EL (cell line): ENCODE results near the gene NKX2-1.
"Not testable (repeated sequence)": the region's sequence is repeated elsewhere in the genome, so short reads cannot be mapped to it uniquely, and the experiment has no call there.

Experiments used
- DNase-seq: peaks from one replicate; pipeline ENCODE4 v3.0.0-alpha.2; 2016

Gene NKX2-1

GRCh38 chr14:36519431-36520321, at the start of gene NKX2-1:
TSS of gene NKX2-1 (minus strand) at chr14:36520232. CDS start at chr14:36520129, 103 bp downstream.
- DNase-seq = no peak

DNA sequence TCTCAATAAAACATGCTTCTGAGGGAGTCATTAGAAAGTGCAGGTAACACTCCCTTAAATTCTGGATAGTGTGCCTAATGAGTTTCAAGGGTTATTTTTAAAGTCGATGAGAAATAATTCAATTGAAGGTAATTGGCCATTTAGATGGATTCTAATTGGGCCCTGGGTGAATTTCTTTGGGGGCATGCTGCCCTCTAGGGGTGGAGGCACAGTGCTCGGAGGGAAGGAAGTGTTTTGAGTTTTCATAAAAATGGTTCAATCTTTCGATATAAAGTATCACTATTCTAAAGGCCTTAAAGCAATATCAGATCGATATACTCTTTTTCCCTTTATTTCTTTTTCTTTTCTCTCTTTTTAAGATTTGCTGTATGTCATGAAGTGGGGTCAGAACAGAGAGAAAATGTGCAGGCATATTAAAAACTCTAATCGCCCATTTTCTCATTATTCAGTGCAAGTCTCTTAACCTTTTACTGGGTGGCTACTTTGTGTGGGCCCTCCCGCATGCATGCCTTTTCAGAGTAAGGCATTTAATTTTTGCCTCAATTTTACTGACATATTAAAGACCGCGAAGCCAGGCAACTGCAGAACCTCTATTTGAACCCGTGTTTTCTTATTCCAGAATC, 36.9 kb upstream of the NKX2-1 start:
- DNase-seq = peak; percentile 17

GRCh38 chr14:36555998-36556743, 36.1 kb upstream of the NKX2-1 start:
- no peak for DNase-seq

DNA sequence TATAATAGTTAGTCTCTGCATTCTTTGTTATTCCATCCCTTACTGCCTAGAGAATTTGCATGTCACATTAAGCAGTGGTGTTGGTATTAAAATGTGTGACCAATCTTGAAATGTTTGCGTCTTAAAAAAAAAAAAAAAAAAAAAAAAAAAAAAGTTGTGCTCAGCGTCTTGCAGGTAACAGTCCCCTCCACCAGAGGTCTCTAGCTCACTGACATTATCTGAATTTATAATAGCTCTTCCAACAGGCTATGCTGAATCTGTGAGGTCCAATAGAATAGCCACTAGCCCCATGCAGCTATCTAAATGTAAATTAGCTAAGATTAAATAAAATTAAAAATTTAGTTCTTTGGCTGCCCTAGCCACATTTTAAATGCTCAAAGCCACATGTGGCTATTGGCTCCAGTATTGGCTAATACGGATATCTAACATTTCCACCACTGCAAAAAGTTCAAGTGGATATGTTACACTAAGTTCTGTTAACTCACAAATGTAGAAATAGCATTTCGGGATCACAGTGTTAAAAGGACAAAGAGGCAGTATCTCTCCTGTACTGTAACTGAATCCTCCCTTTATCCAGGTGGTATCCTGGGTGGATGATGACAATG, 33.7 kb upstream of the NKX2-1 start:
- DNase-seq = peak; percentile 29

DNA sequence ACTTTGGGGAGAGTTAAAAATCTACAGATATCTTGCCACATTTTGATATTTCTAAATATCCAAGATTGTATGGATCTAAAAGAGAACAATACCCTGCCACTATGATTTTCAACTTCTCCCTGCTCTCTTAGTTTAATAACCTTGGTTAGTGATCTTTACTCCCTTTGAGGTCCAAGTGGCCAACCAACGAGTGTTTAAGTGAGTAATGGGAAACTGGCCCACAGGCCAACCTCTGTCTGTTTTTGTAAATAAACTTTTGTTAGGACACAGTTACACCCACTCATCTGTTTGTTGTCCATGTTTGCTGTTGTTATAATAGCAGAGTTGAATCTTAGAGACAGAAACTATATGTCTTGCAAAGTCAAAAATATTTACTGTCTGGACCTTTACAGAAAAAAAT, 30.9 kb upstream of the NKX2-1 start:
- no peak for DNase-seq

- DNase-seq = not testable (repeated sequence)
Observed at GRCh38 chr14:36544280-36544679, 24.2 kb upstream of the NKX2-1 start.

DNA sequence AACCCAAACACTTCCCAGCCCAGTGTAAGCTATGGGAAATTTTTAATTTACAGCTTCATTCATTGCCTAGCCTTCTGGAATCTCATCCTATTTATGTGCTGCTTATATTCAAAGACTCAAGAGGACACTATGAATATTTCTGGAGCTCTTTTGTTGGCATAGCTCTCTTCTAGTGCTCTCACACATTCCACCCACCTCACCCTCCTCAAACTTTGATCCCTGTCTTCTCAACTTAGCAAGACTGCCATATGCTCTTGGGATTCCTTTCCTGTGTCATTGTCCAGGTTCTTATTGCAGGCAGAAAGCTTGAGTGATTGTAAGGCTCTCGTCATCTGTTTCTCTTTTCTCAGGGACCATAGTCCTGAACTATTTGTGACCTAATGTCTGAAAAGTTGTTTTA, 18.0 kb upstream of the NKX2-1 start:
- no peak for DNase-seq

- DNase-seq = no peak
Observed at GRCh38 chr14:36529062-36529461, 9.0 kb upstream of the NKX2-1 start.

DNA sequence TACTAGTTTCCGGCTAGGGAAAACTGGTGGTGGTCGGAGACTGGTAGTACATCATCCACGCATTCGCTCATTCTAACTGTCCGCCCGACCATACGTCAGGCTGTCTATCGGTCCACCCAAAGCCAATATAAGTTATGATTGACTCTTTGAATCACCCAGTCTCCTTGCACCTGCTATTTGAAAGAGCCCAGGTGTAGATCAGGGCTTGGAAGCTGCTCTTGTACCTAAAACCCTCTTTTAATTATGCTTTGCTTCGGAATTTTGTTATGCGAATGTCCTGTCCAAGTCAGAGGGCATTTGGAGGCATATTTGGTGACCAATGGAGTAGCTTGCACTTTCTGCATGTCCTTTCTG, 5.7 kb upstream of the NKX2-1 start:
- DNase-seq = no peak

GRCh38 chr14:36524874-36525745, 5.1 kb upstream of the NKX2-1 start:
- peak; percentile 13 for DNase-seq

GRCh38 chr14:36524220-36524837, 4.3 kb upstream of the NKX2-1 start:
- DNase-seq = no peak

DNA sequence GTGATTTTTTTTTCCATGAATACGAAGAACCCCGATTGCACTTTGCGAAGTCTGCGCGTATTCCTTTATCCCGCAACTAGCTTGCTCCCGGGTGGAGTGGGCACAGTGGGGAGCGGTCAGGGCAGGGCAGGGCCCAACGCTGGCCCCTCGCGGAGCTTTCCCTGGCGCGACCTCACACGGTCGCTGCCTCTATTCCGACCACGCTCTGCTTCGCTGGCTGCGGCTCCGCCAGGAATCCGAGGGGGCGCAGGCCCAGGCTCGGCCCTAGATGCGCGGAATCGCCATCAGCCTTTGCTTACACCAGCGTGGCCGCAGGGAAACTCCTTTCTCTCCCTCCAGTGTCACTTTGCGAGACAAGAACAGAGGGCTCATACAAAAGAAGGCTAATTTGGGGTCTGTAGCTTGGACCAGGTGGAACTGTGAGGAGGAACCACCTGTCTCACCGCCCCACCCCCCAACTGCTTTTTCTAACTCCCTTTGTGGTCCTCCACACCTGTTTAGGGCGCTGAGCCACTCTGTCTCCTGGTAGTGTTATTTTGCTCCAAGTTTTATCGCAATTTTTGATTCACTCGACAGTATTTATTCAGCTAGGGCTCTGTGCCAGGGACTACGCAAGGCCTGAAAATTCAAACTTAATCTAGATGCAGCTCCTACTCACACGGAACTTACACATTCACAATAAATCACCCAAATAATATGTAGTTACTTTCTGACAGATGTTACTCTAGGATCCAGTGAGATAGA, 3.1 kb upstream of the NKX2-1 start:
- no peak for DNase-seq

DNA sequence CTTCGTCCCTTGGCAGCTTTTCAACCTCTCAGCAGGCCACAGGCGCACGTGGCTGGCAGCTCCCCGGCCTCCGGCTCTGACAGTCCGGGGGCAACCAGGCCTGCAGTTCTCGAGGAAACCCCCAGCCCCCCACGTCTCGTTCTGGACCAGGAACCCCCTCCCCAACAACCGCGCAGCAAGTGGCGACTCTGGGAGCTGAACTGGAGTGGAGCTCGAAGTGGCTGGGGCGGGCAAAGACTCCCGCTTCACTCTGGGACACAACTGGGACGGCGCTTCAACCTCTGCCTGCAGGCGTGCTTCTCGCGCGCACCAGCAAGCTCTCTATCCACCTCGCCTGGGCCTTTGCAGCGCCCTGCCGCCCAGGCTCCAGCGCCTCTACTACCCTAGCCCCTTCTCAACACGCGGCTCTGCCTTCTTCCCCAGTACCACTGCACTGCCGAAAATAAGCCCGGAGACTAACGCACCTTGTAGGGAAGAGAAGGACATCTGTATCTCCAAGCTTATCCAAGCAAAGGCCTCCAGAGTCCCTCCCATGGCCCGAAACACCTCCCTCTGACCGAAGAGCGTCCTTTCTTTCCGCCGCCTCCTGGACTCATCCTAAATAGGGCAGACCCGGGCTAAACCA, 2.4 kb upstream of the NKX2-1 start:
- no peak for DNase-seq

GRCh38 chr14:36521598-36522345, 1.7 kb upstream of the NKX2-1 start:
- DNase-seq = no peak

- peak; percentile 53 for DNase-seq
Observed at GRCh38 chr14:36520601-36521525, 831 bp upstream of the NKX2-1 start.

- no peak for DNase-seq
Observed at GRCh38 chr14:36518586-36519430, 1.2 kb downstream of the NKX2-1 start.

DNA sequence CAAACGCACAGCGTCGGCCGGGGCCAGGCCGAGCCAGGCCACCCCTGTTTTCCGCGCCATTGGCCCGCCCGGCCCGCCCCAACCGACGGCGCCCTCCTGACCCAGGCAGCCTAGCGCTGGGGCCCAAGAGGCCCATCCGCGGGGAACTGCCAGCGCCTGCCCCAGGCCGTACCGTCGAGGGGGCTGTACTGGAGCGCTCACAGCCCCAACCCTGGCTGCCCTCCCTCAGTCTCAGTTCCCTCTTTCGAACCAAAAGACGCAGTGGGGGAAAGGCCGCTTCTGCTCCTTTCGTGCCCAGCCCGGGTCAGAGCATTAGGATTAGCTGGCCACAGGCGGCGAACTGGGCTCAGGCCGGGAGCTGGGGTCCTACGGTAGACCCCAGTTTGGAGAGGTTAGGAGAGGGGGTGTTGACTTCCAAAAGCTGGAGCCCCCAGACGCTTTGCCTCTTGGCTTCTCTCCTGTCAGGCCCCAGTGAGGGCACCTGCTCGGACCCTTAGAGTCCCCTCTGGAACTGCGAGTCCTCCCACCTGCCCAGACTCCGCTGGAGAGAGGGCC, 1.9 kb downstream of the NKX2-1 start:
- no peak for DNase-seq
